Measurements from ENCODE around the gene SLC39A10. TPM values are rescaled to one million over a fixed set of nuclear protein-coding genes. Genes with fewer than 3 reads are reported as not detected.
A peak's percentile ranks its signal among the peaks of the same experiment; 100 is the strongest.

The SLC39A10 gene
- total and polyA plus RNA-seq, 2 donors (not counting 3 experiments of a cell fraction or from before 2014, with no cell fraction given): 11.4 to 39.9 TPM

- Histone ChIP-seq H3K4me3 (replicated peaks in 1 of 3; ENCODE audit: insufficient read depth in 1 of 3, low read depth in 1 of 3, low read length in 3 of 3) (no peak overlapping the region), H3K79me2 (ENCODE audit: control insufficient read depth, insufficient read depth, low read length) (peaks cover 23% of the 10 kb centered on the region), H3K27me3 (ENCODE audit: control insufficient read depth in 2 of 2, insufficient read depth in 2 of 2, low read length in 2 of 2) (no peaks in the 10 kb centered on the region), H3K9me1 (replicated peaks; ENCODE audit: control insufficient read depth, extremely low read depth, insufficient read depth, low read length) (no peaks in the 10 kb centered on the region), H3K27ac (ENCODE audit: insufficient read depth, low read depth, low read length) (no peak overlapping the region), H3K4me2 (ENCODE audit: insufficient read depth, low read length) (no peak overlapping the region), H3K4me1 (ENCODE audit: control insufficient read depth, extremely low read depth, insufficient read depth, low read length) (no peaks in the 10 kb centered on the region), H4K20me1 (replicated peaks; ENCODE audit: control insufficient read depth, extremely low read depth, insufficient read depth, low read length) (no peaks in the 10 kb centered on the region), H3K36me3 (ENCODE audit: control insufficient read depth in 2 of 2, extremely low read depth in 1 of 2, insufficient read depth in 2 of 2, low read length in 2 of 2) (no peaks in the 10 kb centered on the region), H3K9me3 (replicated peaks; ENCODE audit: control insufficient read depth, insufficient read depth, low read length) (no peaks in the 10 kb centered on the region), H2AFZ (ENCODE audit: low read depth, low read length) (no peak overlapping the region), H3K9ac (replicated peaks; ENCODE audit: extremely low read depth, insufficient read depth, low read length) (no peak overlapping the region)
- dilution Hi-C loops (cut with MboI; ENCODE audit: extremely low pct_ligation_motif_present, low sequenced_read_pairs) (no loop called here), intact Hi-C loops (cut with micrococcal nuclease) (no loop called here)
- no TSS peak for BruUV-seq (replicated peaks)
- ChIA-PET CTCF (interaction anchor here (1.1 to 5.8 kb wide), 5 partner anchors 9 to 401 kb away, joined by 4 to 53 read pairs (median 6); partner anchors contain the start of genes DNAH7 and SLC39A10), POLR2A (interaction anchor here (1.2 kb wide), 1 partner anchor 9 kb away, joined by 3 read pairs; the partner anchor contains the start of gene SLC39A10)
- TF ChIP-seq POLR2AphosphoS5 (IDR thresholded peaks at IDR 0.05; ENCODE audit: insufficient read depth, low read depth, low read length): no peak
- TF ChIP-seq JUN (IDR thresholded peaks at IDR 0.05; ENCODE audit: borderline replicate concordance, insufficient read depth, insufficient read length, low read depth): peak; percentile 46
- TF ChIP-seq POLR2A (IDR thresholded peaks at IDR 0.05; ENCODE audit: low read depth, low read length): no peak
- DNase-seq (ENCODE audit: low read depth, low spot score) (peak; percentile 69), FAIRE-seq (no peak)
Observed at GRCh38 chr2:195666113-195666712, 9.2 kb downstream of the SLC39A10 start.

- no peak overlapping the region for H3K4me2 ChIP-seq (ENCODE audit: insufficient read depth, low read length)
- no peaks in the 10 kb centered on the region for H3K9me1 ChIP-seq (replicated peaks; ENCODE audit: control insufficient read depth, extremely low read depth, insufficient read depth, low read length)
- no peaks in the 10 kb centered on the region for H3K4me1 ChIP-seq (ENCODE audit: control insufficient read depth, extremely low read depth, insufficient read depth, low read length)
- H3K27me3 ChIP-seq (ENCODE audit: control insufficient read depth in 2 of 2, insufficient read depth in 2 of 2, low read length in 2 of 2): no peaks in the 10 kb centered on the region
- dilution Hi-C loops (cut with MboI; ENCODE audit: extremely low pct_ligation_motif_present, low sequenced_read_pairs) (no loop called here), intact Hi-C loops (cut with micrococcal nuclease) (no loop called here)
- no peak overlapping the region for H3K4me3 ChIP-seq (replicated peaks in 1 of 3; ENCODE audit: insufficient read depth in 1 of 3, low read depth in 1 of 3, low read length in 3 of 3)
- DNase-seq (ENCODE audit: low read depth, low spot score): no peak
- peaks cover 12% of the 10 kb centered on the region for H3K79me2 ChIP-seq (ENCODE audit: control insufficient read depth, insufficient read depth, low read length)
- H3K36me3 ChIP-seq (ENCODE audit: control insufficient read depth in 2 of 2, extremely low read depth in 1 of 2, insufficient read depth in 2 of 2, low read length in 2 of 2): no peaks in the 10 kb centered on the region
- no TSS peak for BruUV-seq (replicated peaks)
- ChIA-PET CTCF (interaction anchor here (4.5 to 5.8 kb wide), 2 partner anchors 270 to 400 kb away, joined by 42 to 53 read pairs; partner anchors contain the start of gene DNAH7), POLR2A (interaction anchor here (1.3 kb wide), 1 partner anchor 11 kb away, joined by 3 read pairs; the partner anchor contains the start of gene SLC39A10)
- no peak overlapping the region for H3K9ac ChIP-seq (replicated peaks; ENCODE audit: extremely low read depth, insufficient read depth, low read length)
- TF ChIP-seq CTCF (IDR thresholded peaks at IDR 0.05; ENCODE audit: extremely low read depth in 1 of 2, insufficient read depth in 1 of 2, low read depth in 1 of 2, low read length in 2 of 2) (no peak), FOS (IDR thresholded peaks at IDR 0.05; ENCODE audit: borderline replicate concordance, insufficient read depth, low read length) (no peak), POLR2AphosphoS5 (IDR thresholded peaks at IDR 0.05; ENCODE audit: insufficient read depth, low read depth, low read length) (no peak), MAX (IDR thresholded peaks at IDR 0.05; ENCODE audit: insufficient read depth, insufficient read length) (no peak), MYC (IDR thresholded peaks at IDR 0.05; ENCODE audit: low read depth, low read length) (no peak), POLR2A (IDR thresholded peaks at IDR 0.05; ENCODE audit: low read depth, low read length) (no peak), JUN (IDR thresholded peaks at IDR 0.05; ENCODE audit: borderline replicate concordance, insufficient read depth, insufficient read length, low read depth) (no peak), GATA2 (IDR thresholded peaks at IDR 0.05; ENCODE audit: insufficient read depth, insufficient read length, low read depth, low read length) (no peak), EZH2 (IDR thresholded peaks at IDR 0.05; ENCODE audit: borderline replicate concordance, low read depth, low read length, severe bottlenecking) (no peak)
- no peaks in the 10 kb centered on the region for H4K20me1 ChIP-seq (replicated peaks; ENCODE audit: control insufficient read depth, extremely low read depth, insufficient read depth, low read length)
- H3K27ac ChIP-seq (ENCODE audit: insufficient read depth, low read depth, low read length): no peak overlapping the region
- H2AFZ ChIP-seq (ENCODE audit: low read depth, low read length): no peak overlapping the region
- FAIRE-seq: no peak
- H3K9me3 ChIP-seq (replicated peaks; ENCODE audit: control insufficient read depth, insufficient read depth, low read length): no peaks in the 10 kb centered on the region
Observed at GRCh38 chr2:195667974-195668373, 10.9 kb downstream of the SLC39A10 start.
